ENCODE measurements around the gene TRIM9. TPM values are rescaled to one million over a fixed set of nuclear protein-coding genes. Genes with fewer than 3 reads are reported as not detected.

The TRIM9 gene
- 0.63 and 1.7 TPM in 2 replicates for total RNA-seq (2014; rRNA removed; shearing (Covaris generic); ENCODE audit: low replicate concordance)

GRCh38 chr14:51094901-51095853, at the start of gene TRIM9:
TSS of gene TRIM9 (minus strand) at chr14:51095105. CDS start at chr14:51094939, 166 bp downstream.
- Histone ChIP-seq H3K4me2 (ENCODE audit: low read depth, low read length, poor library complexity, severe bottlenecking) (peak within 1 kb of the TSS; percentile 91), H3K27me3 (ENCODE audit: low read length) (no peaks in the 10 kb centered on the region; the same call in 1 of the 2 replicates), H3K9me2 (replicated peaks; ENCODE audit: insufficient read depth, low read length) (no peaks in the 10 kb centered on the region), H3K4me1 (ENCODE audit: low read length) (peaks cover 26% of the 10 kb centered on the region), H3K4me3 (ENCODE audit: low read length) (peak within 1 kb of the TSS; percentile 65), H3K79me2 (ENCODE audit: low read length) (no peaks in the 10 kb centered on the region), H3K9ac (ENCODE audit: low read length) (peak within 1 kb of the TSS; percentile 66), H3K36me3 (ENCODE audit: insufficient read depth, low read length) (no peaks in the 10 kb centered on the region), H4K20me1 (ENCODE audit: insufficient read depth, low read depth, low read length) (no peaks in the 10 kb centered on the region; the same call in 1 of the 2 replicates), H3K9me3 (ENCODE audit: low read length) (no peaks in the 10 kb centered on the region), H3K27ac (ENCODE audit: low read length) (no peak within 1 kb of the TSS), H2AFZ (ENCODE audit: low read length) (peak within 1 kb of the TSS; percentile 96)
- DNase-seq: peak; percentile 99

- no peak overlapping the region for H3K4me2 ChIP-seq (ENCODE audit: low read depth, low read length, poor library complexity, severe bottlenecking)
- H3K9me3 ChIP-seq (ENCODE audit: low read length): no peaks in the 10 kb centered on the region
- H3K36me3 ChIP-seq (ENCODE audit: insufficient read depth, low read length): no peaks in the 10 kb centered on the region
- no peak overlapping the region for H3K9ac ChIP-seq (ENCODE audit: low read length)
- H3K9me2 ChIP-seq (replicated peaks; ENCODE audit: insufficient read depth, low read length): no peaks in the 10 kb centered on the region
- no peaks in the 10 kb centered on the region for H4K20me1 ChIP-seq (ENCODE audit: insufficient read depth, low read depth, low read length)
- no peaks in the 10 kb centered on the region for H3K79me2 ChIP-seq (ENCODE audit: low read length)
- no peak for DNase-seq
- H3K4me1 ChIP-seq (ENCODE audit: low read length): no peaks in the 10 kb centered on the region
- H3K4me3 ChIP-seq (ENCODE audit: low read length): no peak overlapping the region
- H3K27ac ChIP-seq (ENCODE audit: low read length): no peak overlapping the region
- H2AFZ ChIP-seq (ENCODE audit: low read length): no peak overlapping the region
- no peaks in the 10 kb centered on the region for H3K27me3 ChIP-seq (ENCODE audit: low read length)
Measured at GRCh38 chr14:51140856-51141255, 46.0 kb upstream of the TRIM9 start.

GRCh38 chr14:51140338-51140737, 45.4 kb upstream of the TRIM9 start:
- H3K9ac ChIP-seq (ENCODE audit: low read length): no peak overlapping the region
- no peak for DNase-seq

DNA sequence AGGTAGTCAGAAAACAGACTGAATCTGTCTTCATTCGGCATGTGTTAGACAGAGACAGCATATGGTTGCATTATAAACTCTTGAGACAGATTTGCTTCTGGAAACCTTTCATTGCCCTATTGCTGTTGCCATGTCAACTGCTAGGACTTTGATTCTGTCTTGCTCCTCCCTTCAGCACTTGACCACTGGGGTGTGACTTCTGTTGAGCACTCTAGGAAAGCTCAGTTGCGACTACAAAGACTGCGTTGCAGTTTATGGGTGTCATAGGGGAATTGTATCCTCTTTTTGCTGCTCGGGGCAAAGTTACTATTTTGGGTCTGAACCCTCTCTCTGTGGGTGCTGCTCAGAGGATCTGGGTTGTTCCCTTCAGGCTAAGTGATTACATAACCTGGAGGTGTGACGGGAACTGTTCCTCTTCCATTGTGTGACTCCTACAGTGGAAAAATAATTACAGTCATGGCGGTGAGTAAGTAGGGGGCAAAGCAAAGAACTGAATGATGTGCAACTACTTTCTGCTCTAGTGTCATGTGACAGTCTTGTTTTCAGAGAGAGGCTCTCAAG, 44.3 kb upstream of the TRIM9 start:
- no peaks in the 10 kb centered on the region for H3K36me3 ChIP-seq (ENCODE audit: insufficient read depth, low read length)
- no peak overlapping the region for H3K4me2 ChIP-seq (ENCODE audit: low read depth, low read length, poor library complexity, severe bottlenecking)
- no peaks in the 10 kb centered on the region for H3K9me2 ChIP-seq (replicated peaks; ENCODE audit: insufficient read depth, low read length)
- H3K4me1 ChIP-seq (ENCODE audit: low read length): no peaks in the 10 kb centered on the region
- no peak overlapping the region for H3K27ac ChIP-seq (ENCODE audit: low read length)
- no peaks in the 10 kb centered on the region for H3K9me3 ChIP-seq (ENCODE audit: low read length)
- no peaks in the 10 kb centered on the region for H4K20me1 ChIP-seq (ENCODE audit: insufficient read depth, low read depth, low read length)
- H3K9ac ChIP-seq (ENCODE audit: low read length): no peak overlapping the region
- H3K27me3 ChIP-seq (ENCODE audit: low read length): no peaks in the 10 kb centered on the region
- H3K79me2 ChIP-seq (ENCODE audit: low read length): no peaks in the 10 kb centered on the region
- H3K4me3 ChIP-seq (ENCODE audit: low read length): no peak overlapping the region
- H2AFZ ChIP-seq (ENCODE audit: low read length): no peak overlapping the region
- no peak for DNase-seq

More at GRCh38 chr14:51140338-51140737, 45.4 kb upstream of the TRIM9 start:
- Histone ChIP-seq H3K79me2 (ENCODE audit: low read length) (no peaks in the 10 kb centered on the region), H2AFZ (ENCODE audit: low read length) (no peak overlapping the region), H3K9me3 (ENCODE audit: low read length) (no peaks in the 10 kb centered on the region), H3K4me2 (ENCODE audit: low read depth, low read length, poor library complexity, severe bottlenecking) (no peak overlapping the region), H4K20me1 (ENCODE audit: insufficient read depth, low read depth, low read length) (no peaks in the 10 kb centered on the region), H3K36me3 (ENCODE audit: insufficient read depth, low read length) (no peaks in the 10 kb centered on the region), H3K27ac (ENCODE audit: low read length) (no peak overlapping the region), H3K9me2 (replicated peaks; ENCODE audit: insufficient read depth, low read length) (no peaks in the 10 kb centered on the region), H3K4me3 (ENCODE audit: low read length) (no peak overlapping the region), H3K27me3 (ENCODE audit: low read length) (no peaks in the 10 kb centered on the region), H3K4me1 (ENCODE audit: low read length) (no peaks in the 10 kb centered on the region)

- H3K36me3 ChIP-seq (ENCODE audit: insufficient read depth, low read length): no peaks in the 10 kb centered on the region
- H4K20me1 ChIP-seq (ENCODE audit: insufficient read depth, low read depth, low read length): no peaks in the 10 kb centered on the region
- no peaks in the 10 kb centered on the region for H3K4me1 ChIP-seq (ENCODE audit: low read length)
- H3K9me3 ChIP-seq (ENCODE audit: low read length): no peaks in the 10 kb centered on the region
- no peak overlapping the region for H3K9ac ChIP-seq (ENCODE audit: low read length)
- no peak overlapping the region for H3K27ac ChIP-seq (ENCODE audit: low read length)
- no peak overlapping the region for H3K4me3 ChIP-seq (ENCODE audit: low read length)
- H3K79me2 ChIP-seq (ENCODE audit: low read length): no peaks in the 10 kb centered on the region
- H2AFZ ChIP-seq (ENCODE audit: low read length): no peak overlapping the region
- no peaks in the 10 kb centered on the region for H3K27me3 ChIP-seq (ENCODE audit: low read length)
- no peak overlapping the region for H3K4me2 ChIP-seq (ENCODE audit: low read depth, low read length, poor library complexity, severe bottlenecking)
- DNase-seq: no peak
- H3K9me2 ChIP-seq (replicated peaks; ENCODE audit: insufficient read depth, low read length): no peaks in the 10 kb centered on the region
Measured at GRCh38 chr14:51138404-51139103, 43.6 kb upstream of the TRIM9 start.

DNA sequence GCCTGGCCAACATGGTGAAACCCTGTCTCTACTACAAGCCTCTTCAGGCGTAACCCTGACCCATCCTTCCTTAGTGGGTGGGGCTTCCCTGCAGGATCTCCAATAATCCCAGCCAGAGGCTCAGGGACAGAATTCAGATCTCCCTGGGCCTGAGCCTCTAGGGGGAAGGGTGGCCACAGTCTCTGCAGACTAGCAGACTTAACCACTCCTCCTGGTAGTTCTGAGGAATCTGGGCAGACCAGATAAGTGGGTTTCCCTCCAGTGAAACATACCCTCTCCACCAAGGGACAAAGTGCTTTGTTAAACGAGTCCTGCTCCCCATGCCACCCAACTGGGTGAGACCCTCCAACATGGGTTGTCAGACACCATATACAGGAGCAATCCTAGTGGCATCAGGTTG, 36.6 kb upstream of the TRIM9 start:
- Histone ChIP-seq H3K4me2 (ENCODE audit: low read depth, low read length, poor library complexity, severe bottlenecking) (no peak overlapping the region), H3K27ac (ENCODE audit: low read length) (no peak overlapping the region), H3K79me2 (ENCODE audit: low read length) (no peaks in the 10 kb centered on the region), H3K9ac (ENCODE audit: low read length) (no peak overlapping the region), H4K20me1 (ENCODE audit: insufficient read depth, low read depth, low read length) (no peaks in the 10 kb centered on the region), H2AFZ (ENCODE audit: low read length) (no peak overlapping the region), H3K27me3 (ENCODE audit: low read length) (no peaks in the 10 kb centered on the region), H3K4me1 (ENCODE audit: low read length) (no peaks in the 10 kb centered on the region), H3K9me3 (ENCODE audit: low read length) (no peaks in the 10 kb centered on the region), H3K9me2 (replicated peaks; ENCODE audit: insufficient read depth, low read length) (no peaks in the 10 kb centered on the region), H3K36me3 (ENCODE audit: insufficient read depth, low read length) (no peaks in the 10 kb centered on the region), H3K4me3 (ENCODE audit: low read length) (no peak overlapping the region)
- no peak for DNase-seq

- no peak overlapping the region for H3K27ac ChIP-seq (ENCODE audit: low read length)
- no peaks in the 10 kb centered on the region for H3K9me2 ChIP-seq (replicated peaks; ENCODE audit: insufficient read depth, low read length)
- no peaks in the 10 kb centered on the region for H3K79me2 ChIP-seq (ENCODE audit: low read length)
- H3K9ac ChIP-seq (ENCODE audit: low read length): no peak overlapping the region
- H3K27me3 ChIP-seq (ENCODE audit: low read length): no peaks in the 10 kb centered on the region
- no peaks in the 10 kb centered on the region for H3K4me1 ChIP-seq (ENCODE audit: low read length)
- no peak overlapping the region for H2AFZ ChIP-seq (ENCODE audit: low read length)
- no peaks in the 10 kb centered on the region for H3K9me3 ChIP-seq (ENCODE audit: low read length)
- no peaks in the 10 kb centered on the region for H4K20me1 ChIP-seq (ENCODE audit: insufficient read depth, low read depth, low read length)
- no peaks in the 10 kb centered on the region for H3K36me3 ChIP-seq (ENCODE audit: insufficient read depth, low read length)
- no peak overlapping the region for H3K4me2 ChIP-seq (ENCODE audit: low read depth, low read length, poor library complexity, severe bottlenecking)
- peak; percentile 45 for DNase-seq
- H3K4me3 ChIP-seq (ENCODE audit: low read length): no peak overlapping the region
Measured at GRCh38 chr14:51129130-51129529, 34.2 kb upstream of the TRIM9 start.

- Histone ChIP-seq H3K27ac (ENCODE audit: low read length) (no peak overlapping the region), H3K27me3 (ENCODE audit: low read length) (no peaks in the 10 kb centered on the region), H3K36me3 (ENCODE audit: insufficient read depth, low read length) (no peaks in the 10 kb centered on the region), H3K79me2 (ENCODE audit: low read length) (no peaks in the 10 kb centered on the region), H3K9me2 (replicated peaks; ENCODE audit: insufficient read depth, low read length) (no peaks in the 10 kb centered on the region), H4K20me1 (ENCODE audit: insufficient read depth, low read depth, low read length) (no peaks in the 10 kb centered on the region), H3K9ac (ENCODE audit: low read length) (no peak overlapping the region), H2AFZ (ENCODE audit: low read length) (no peak overlapping the region), H3K4me2 (ENCODE audit: low read depth, low read length, poor library complexity, severe bottlenecking) (no peak overlapping the region), H3K4me1 (ENCODE audit: low read length) (no peaks in the 10 kb centered on the region), H3K9me3 (ENCODE audit: low read length) (no peaks in the 10 kb centered on the region), H3K4me3 (ENCODE audit: low read length) (no peak overlapping the region)
- DNase-seq: no peak
Measured at GRCh38 chr14:51124029-51124428, 29.1 kb upstream of the TRIM9 start.

All from Karpas-422 (cell line).